Middle frontal gyrus (tissue), 1 donor: ENCODE measurements around the gene BBS7.

Experiments used
- DNase-seq: peaks from one replicate; pipeline ENCODE4 v3.0.0-alpha.2; 2015; ENCODE audit warnings: low spot score; ENCODE audit errors: extremely low spot score

Gene BBS7

GRCh38 chr4:121791481-121791880 is 78.8 kb downstream of the BBS7 start:
- DNase-seq, result no peak

- DNase-seq, result no peak
Measured at GRCh38 chr4:121790976-121791375, 79.3 kb downstream of the BBS7 start.

- no peak for DNase-seq
Measured at GRCh38 chr4:121789960-121790829, 80.1 kb downstream of the BBS7 start.

GRCh38 chr4:121789455-121789854 is 80.8 kb downstream of the BBS7 start:
- DNase-seq, result no peak

GRCh38 chr4:121788896-121789295 is 81.4 kb downstream of the BBS7 start:
- no peak for DNase-seq

GRCh38 chr4:121786221-121786620 is 84.1 kb downstream of the BBS7 start:
- DNase-seq, result peak; percentile 11

GRCh38 chr4:121785479-121785878 is 84.8 kb downstream of the BBS7 start:
- DNase-seq, result peak; percentile 52

GRCh38 chr4:121784975-121785374 is 85.3 kb downstream of the BBS7 start:
- DNase-seq, result no peak

GRCh38 chr4:121784401-121784800 is 85.9 kb downstream of the BBS7 start:
- no peak for DNase-seq

- DNase-seq, result no peak
Measured at GRCh38 chr4:121783210-121783609, 87.1 kb downstream of the BBS7 start.

- no peak for DNase-seq
Measured at GRCh38 chr4:121778991-121779628, 91.2 kb downstream of the BBS7 start.

- no peak for DNase-seq
Measured at GRCh38 chr4:121777625-121778024, 92.6 kb downstream of the BBS7 start.

GRCh38 chr4:121776610-121777401 is 93.5 kb downstream of the BBS7 start:
- DNase-seq, result no peak
